SU-DHL-6 (cell line): ENCODE results near the gene SMOC2.

ENCODE experiments used
- H2AFZ ChIP-seq: fragments of 200-600 bp; sonication (generic); 2 replicates; pipeline ENCODE4 v1.6.1; 2014; ENCODE audit warnings: low read depth, mild to moderate bottlenecking, moderate library complexity, mixed read lengths, antibody characterized with exemption, low read length; ENCODE audit not compliant: severe bottlenecking
- H3F3A ChIP-seq: fragments of 200-600 bp; shearing (Covaris generic); 2 replicates; pipeline ENCODE4 v1.6.0; 2016; ENCODE audit warnings: antibody characterized with exemption, mild to moderate bottlenecking; ENCODE audit not compliant: insufficient read depth
- H3K27ac ChIP-seq: fragments of 200-600 bp; sonication (generic); 2 replicates; pipeline ENCODE4 v1.5.1; 2016; ENCODE audit warnings: low read depth, mild to moderate bottlenecking, low read length, moderate library complexity, mixed read lengths
- H3K27me3 ChIP-seq: fragments of 200-600 bp; sonication (generic), shearing (Covaris generic); 2 replicates; pipeline ENCODE4 v1.6.0; 2014; ENCODE audit warnings: mild to moderate bottlenecking, low read length
- H3K36me3 ChIP-seq: fragments of 200-600 bp; sonication (generic); 2 replicates; pipeline ENCODE4 v1.6.1; 2014; ENCODE audit warnings: mild to moderate bottlenecking, low read length, mixed read lengths
- H3K4me2 ChIP-seq: fragments of 300-600, 200-600 bp; shearing (Covaris generic), sonication (generic); 2 replicates; pipeline ENCODE4 v1.6.0; 2014; ENCODE audit warnings: low read length, low read depth, mild to moderate bottlenecking; ENCODE audit not compliant: poor library complexity, severe bottlenecking
- H3K4me3 ChIP-seq: fragments of 200-600 bp; sonication (generic); 2 replicates; pipeline ENCODE4 v1.5.1; 2014; ENCODE audit warnings: antibody characterized with exemption, low read length, mild to moderate bottlenecking, mixed read lengths; ENCODE audit not compliant: insufficient read depth, poor library complexity, severe bottlenecking
- H3K79me2 ChIP-seq: fragments of 200-600 bp; sonication (generic); 2 replicates; pipeline ENCODE4 v1.6.1; 2014; ENCODE audit warnings: mild to moderate bottlenecking, low read length, moderate library complexity; ENCODE audit not compliant: insufficient read depth
- H3K9ac ChIP-seq: fragments of 200-600 bp; sonication (generic); 2 replicates; pipeline ENCODE4 v1.7.0; 2014; ENCODE audit warnings: mild to moderate bottlenecking, low read length
- H3K9me2 ChIP-seq: fragments of 200-600 bp; sonication (generic); replicated peaks from 2 replicates; pipeline ENCODE4 v1.6.1; 2014; ENCODE audit warnings: low read length; ENCODE audit not compliant: insufficient read depth
- H3K9me3 ChIP-seq: fragments of 200-600 bp; sonication (generic); 2 replicates; pipeline ENCODE4 v1.6.1; 2014; ENCODE audit warnings: low read length, mixed read lengths; ENCODE audit not compliant: insufficient read depth
- H4K20me1 ChIP-seq: fragments of 200-600 bp; sonication (generic); 2 replicates; pipeline ENCODE4 v1.6.1; 2014; ENCODE audit warnings: low read depth, mild to moderate bottlenecking, antibody characterized with exemption, low read length, moderate library complexity, mixed read lengths
- EZH2phosphoT487 ChIP-seq: fragments of 200-600 bp; sonication (generic), shearing (Covaris generic); conservative IDR thresholded peaks from 2 replicates; pipeline ENCODE4 v1.6.1; 2018; ENCODE audit warnings: mild to moderate bottlenecking, antibody characterized with exemption, low read length, moderate library complexity, mixed read lengths
- TF ChIP-seq, protein P1 (sequence below): fragments of 200-600 bp; sonication (generic); IDR thresholded peaks from one replicate; pipeline ENCODE4 v1.5.1; 2017; ENCODE audit warnings: antibody characterized with exemption, mild to moderate bottlenecking, low read length, moderate library complexity; ENCODE audit not compliant: insufficient read depth, poor library complexity, severe bottlenecking

Gene SMOC2

DNA sequence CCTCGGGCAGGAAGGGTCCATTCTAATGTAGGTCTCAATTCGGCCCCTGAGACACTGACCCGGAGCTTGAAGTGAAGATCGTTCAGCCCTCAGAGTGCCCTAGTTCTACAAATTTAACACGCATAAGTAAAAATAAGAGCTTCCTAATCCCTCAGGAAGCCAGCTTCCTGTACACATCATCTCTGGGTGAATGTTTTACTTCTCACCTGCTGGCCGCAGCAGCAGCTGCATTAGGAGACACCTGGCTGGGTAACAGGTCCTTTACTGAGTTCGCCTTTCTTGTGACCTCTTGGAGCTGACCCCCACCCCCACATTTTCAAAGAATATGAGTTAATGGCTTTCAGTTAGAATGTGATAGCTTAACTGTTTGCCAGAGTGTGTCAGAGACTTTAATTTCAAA lies 165.0 kb downstream of the SMOC2 start:
- H3F3A ChIP-seq: no peaks in the 10 kb centered on the region
- no peak overlapping the region for H3K27ac ChIP-seq
- H3K27me3 ChIP-seq: no peaks in the 10 kb centered on the region
- H2AFZ ChIP-seq: no peak overlapping the region
- H3K9ac ChIP-seq: no peak overlapping the region
- H3K4me3 ChIP-seq: no peak overlapping the region
- H3K9me2 ChIP-seq: no peaks in the 10 kb centered on the region
- H4K20me1 ChIP-seq: no peaks in the 10 kb centered on the region
- no peaks in the 10 kb centered on the region for H3K36me3 ChIP-seq
- no peaks in the 10 kb centered on the region for H3K79me2 ChIP-seq
- no peaks in the 10 kb centered on the region for H3K9me3 ChIP-seq
- no peak for TF ChIP-seq EZH2phosphoT487
- TF ChIP-seq, protein P1, sequence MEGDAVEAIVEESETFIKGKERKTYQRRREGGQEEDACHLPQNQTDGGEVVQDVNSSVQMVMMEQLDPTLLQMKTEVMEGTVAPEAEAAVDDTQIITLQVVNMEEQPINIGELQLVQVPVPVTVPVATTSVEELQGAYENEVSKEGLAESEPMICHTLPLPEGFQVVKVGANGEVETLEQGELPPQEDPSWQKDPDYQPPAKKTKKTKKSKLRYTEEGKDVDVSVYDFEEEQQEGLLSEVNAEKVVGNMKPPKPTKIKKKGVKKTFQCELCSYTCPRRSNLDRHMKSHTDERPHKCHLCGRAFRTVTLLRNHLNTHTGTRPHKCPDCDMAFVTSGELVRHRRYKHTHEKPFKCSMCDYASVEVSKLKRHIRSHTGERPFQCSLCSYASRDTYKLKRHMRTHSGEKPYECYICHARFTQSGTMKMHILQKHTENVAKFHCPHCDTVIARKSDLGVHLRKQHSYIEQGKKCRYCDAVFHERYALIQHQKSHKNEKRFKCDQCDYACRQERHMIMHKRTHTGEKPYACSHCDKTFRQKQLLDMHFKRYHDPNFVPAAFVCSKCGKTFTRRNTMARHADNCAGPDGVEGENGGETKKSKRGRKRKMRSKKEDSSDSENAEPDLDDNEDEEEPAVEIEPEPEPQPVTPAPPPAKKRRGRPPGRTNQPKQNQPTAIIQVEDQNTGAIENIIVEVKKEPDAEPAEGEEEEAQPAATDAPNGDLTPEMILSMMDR: no peak
- no peak overlapping the region for H3K4me2 ChIP-seq

DNA sequence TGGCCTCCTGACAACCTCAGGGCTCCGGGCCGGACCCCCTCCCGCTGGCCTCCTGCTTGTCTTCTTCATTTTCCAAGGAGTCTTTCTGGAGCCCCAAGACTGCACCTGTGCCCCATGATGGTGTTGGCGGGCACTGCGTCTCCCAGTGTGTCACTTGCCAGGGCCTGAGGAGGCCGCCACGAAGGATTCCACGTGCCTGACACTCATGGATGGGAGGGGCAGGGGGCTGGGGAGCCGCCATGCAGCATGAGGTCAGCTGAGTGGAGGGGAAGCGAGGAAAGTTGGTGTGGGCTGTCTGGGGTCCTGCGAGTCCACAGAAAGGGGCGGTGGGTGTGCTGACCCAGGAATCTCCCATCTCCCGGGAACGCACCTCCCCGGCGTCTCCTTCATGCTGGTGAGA lies 165.7 kb downstream of the SMOC2 start:
- Histone ChIP-seq H3F3A (no peaks in the 10 kb centered on the region), H3K79me2 (no peaks in the 10 kb centered on the region), H3K4me2 (no peak overlapping the region), H3K9ac (no peak overlapping the region), H4K20me1 (no peaks in the 10 kb centered on the region), H3K9me2 (no peaks in the 10 kb centered on the region), H3K36me3 (no peaks in the 10 kb centered on the region), H3K27me3 (no peaks in the 10 kb centered on the region), H2AFZ (no peak overlapping the region), H3K27ac (no peak overlapping the region), H3K9me3 (no peaks in the 10 kb centered on the region), H3K4me3 (no peak overlapping the region)
- TF ChIP-seq, protein P1: no peak
- TF ChIP-seq EZH2phosphoT487: no peak

DNA sequence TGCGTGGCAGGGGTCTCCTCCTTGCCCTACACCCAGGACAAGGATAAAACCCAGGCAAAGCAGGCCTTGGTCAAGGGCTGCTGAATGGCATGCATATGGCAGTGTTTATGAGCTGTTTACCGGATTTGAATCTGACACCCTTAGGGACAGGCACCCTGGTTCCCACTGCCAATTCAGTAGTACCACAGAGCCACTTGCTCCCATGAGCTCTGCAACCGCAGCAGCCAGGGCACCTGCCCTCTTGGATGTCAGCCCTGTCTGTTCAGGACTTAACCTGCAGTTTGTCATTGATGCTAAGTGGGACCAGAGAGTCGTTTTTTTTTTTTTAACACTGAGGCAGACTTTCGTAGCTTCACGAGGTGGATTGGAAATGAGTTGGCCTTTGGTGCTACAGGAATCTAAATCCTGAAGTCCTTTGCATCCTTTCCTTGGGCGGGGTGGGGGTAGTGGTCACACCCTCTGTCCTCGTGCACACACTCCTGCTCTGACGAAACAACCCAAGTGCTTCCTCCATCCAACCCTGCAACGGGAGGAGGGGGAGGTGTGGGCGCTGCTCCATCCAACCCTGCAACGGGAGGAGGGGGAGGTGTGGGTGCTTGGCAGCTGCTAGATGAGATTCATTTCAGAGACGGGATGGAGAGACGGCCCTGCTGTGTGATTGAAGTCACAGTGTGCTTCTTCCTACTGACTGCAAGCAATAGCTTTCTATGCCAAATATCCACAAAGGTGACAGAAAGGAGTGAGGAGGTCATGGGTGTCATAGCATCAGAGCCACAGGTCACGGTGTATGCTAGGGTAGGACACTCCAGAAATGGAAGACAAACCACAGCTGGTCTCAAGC lies 166.5 kb downstream of the SMOC2 start:
- Histone ChIP-seq H4K20me1 (no peaks in the 10 kb centered on the region), H2AFZ (no peak overlapping the region), H3K27ac (no peak overlapping the region), H3K27me3 (no peaks in the 10 kb centered on the region), H3K4me3 (no peak overlapping the region), H3K9me3 (no peaks in the 10 kb centered on the region), H3K9me2 (no peaks in the 10 kb centered on the region), H3K36me3 (no peaks in the 10 kb centered on the region), H3K4me2 (no peak overlapping the region), H3K79me2 (no peaks in the 10 kb centered on the region), H3K9ac (no peak overlapping the region), H3F3A (no peaks in the 10 kb centered on the region)
- no peak for TF ChIP-seq EZH2phosphoT487
- TF ChIP-seq, protein P1: no peak
